SH-SY5Y (cell line): ENCODE measurements around the gene CDH16.
A peak's percentile ranks its signal among the peaks of the same experiment; 100 is the strongest.

Source experiments
- GATA2 ChIP-seq: IDR thresholded peaks from 2 replicates; pipeline ENCODE4 v1.6.1; 2011; ENCODE audit warnings: mild to moderate bottlenecking, low read depth, low read length
- GATA3 ChIP-seq: IDR thresholded peaks from 2 replicates; pipeline ENCODE4 v1.6.1; 2011; ENCODE audit warnings: low read depth, mild to moderate bottlenecking, low read length, moderate library complexity

CDH16 gene

GRCh38 chr16:66900721-66901441, 17.8 kb downstream of the CDH16 start:
- TF ChIP-seq GATA3 (no peak), GATA2 (no peak)

GRCh38 chr16:66899945-66900710, 18.6 kb downstream of the CDH16 start:
- TF ChIP-seq GATA2 (peak; percentile 60), GATA3 (no peak)

- TF ChIP-seq GATA2 = no peak
- no peak for TF ChIP-seq GATA3
Observed at GRCh38 chr16:66899310-66899944, 19.3 kb downstream of the CDH16 start.

- TF ChIP-seq GATA3 (no peak), GATA2 (no peak)
Observed at GRCh38 chr16:66898933-66899309, 19.8 kb downstream of the CDH16 start.

GRCh38 chr16:66898207-66898606, 20.5 kb downstream of the CDH16 start:
- TF ChIP-seq GATA2 = 0 out of 2 replicates have a peak, but pooled peaks have one; percentile 12
- TF ChIP-seq GATA3 = no peak

- no peak for TF ChIP-seq GATA3
- TF ChIP-seq GATA2 = no peak
Observed at GRCh38 chr16:66895999-66896398, 22.7 kb downstream of the CDH16 start.

GRCh38 chr16:66895689-66895979, 23.1 kb downstream of the CDH16 start:
- TF ChIP-seq GATA2 (no peak), GATA3 (no peak)

GRCh38 chr16:66894948-66895688, 23.6 kb downstream of the CDH16 start:
- TF ChIP-seq GATA3 (no peak), GATA2 (no peak)

GRCh38 chr16:66894055-66894454, 24.6 kb downstream of the CDH16 start:
- TF ChIP-seq GATA3 = no peak
- no peak for TF ChIP-seq GATA2

GRCh38 chr16:66891797-66892196, 26.9 kb downstream of the CDH16 start:
- TF ChIP-seq GATA2 = no peak
- TF ChIP-seq GATA3 = no peak

- TF ChIP-seq GATA3 (no peak), GATA2 (no peak)
Observed at GRCh38 chr16:66891360-66891759, 27.3 kb downstream of the CDH16 start.

GRCh38 chr16:66890799-66891198, 27.9 kb downstream of the CDH16 start:
- TF ChIP-seq GATA2 (no peak), GATA3 (no peak)

GRCh38 chr16:66889622-66890021, 29.1 kb downstream of the CDH16 start:
- TF ChIP-seq GATA2 = no peak
- TF ChIP-seq GATA3 = no peak
